ENCODE data around the gene HHAT. TPM values are rescaled to one million over a fixed set of nuclear protein-coding genes. Genes with fewer than 3 reads are reported as not detected.

The HHAT gene
- total and polyA plus RNA-seq, 3 donors from 2014 or later: 8.5 to 24.3 (median 23.8) TPM

- Histone ChIP-seq H3K36me3 (ENCODE audit: low read depth, missing control alignments) (no peaks in the 10 kb centered on the region), H3K9me3 (no peaks in the 10 kb centered on the region), H3K27ac (no peak overlapping the region), H3K4me1 (peaks cover 8% of the 10 kb centered on the region), H3K27me3 (no peaks in the 10 kb centered on the region), H3K4me3 (no peak overlapping the region)
- no peak for DNase-seq
- intact Hi-C loops (cut with DNase I; ENCODE audit: low total_unique reads): no loop called here
- TF ChIP-seq, protein P1, sequence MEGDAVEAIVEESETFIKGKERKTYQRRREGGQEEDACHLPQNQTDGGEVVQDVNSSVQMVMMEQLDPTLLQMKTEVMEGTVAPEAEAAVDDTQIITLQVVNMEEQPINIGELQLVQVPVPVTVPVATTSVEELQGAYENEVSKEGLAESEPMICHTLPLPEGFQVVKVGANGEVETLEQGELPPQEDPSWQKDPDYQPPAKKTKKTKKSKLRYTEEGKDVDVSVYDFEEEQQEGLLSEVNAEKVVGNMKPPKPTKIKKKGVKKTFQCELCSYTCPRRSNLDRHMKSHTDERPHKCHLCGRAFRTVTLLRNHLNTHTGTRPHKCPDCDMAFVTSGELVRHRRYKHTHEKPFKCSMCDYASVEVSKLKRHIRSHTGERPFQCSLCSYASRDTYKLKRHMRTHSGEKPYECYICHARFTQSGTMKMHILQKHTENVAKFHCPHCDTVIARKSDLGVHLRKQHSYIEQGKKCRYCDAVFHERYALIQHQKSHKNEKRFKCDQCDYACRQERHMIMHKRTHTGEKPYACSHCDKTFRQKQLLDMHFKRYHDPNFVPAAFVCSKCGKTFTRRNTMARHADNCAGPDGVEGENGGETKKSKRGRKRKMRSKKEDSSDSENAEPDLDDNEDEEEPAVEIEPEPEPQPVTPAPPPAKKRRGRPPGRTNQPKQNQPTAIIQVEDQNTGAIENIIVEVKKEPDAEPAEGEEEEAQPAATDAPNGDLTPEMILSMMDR (IDR thresholded peaks at IDR 0.05): no peak
- TF ChIP-seq POLR2A (IDR thresholded peaks at IDR 0.05): no peak
- WGBS, 2 donors: 21 to 27% methylated on average over 5 to 7 of the region's 7 CpGs
Observed at GRCh38 chr1:210310562-210311153, 18.0 kb upstream of the HHAT start.

DNA sequence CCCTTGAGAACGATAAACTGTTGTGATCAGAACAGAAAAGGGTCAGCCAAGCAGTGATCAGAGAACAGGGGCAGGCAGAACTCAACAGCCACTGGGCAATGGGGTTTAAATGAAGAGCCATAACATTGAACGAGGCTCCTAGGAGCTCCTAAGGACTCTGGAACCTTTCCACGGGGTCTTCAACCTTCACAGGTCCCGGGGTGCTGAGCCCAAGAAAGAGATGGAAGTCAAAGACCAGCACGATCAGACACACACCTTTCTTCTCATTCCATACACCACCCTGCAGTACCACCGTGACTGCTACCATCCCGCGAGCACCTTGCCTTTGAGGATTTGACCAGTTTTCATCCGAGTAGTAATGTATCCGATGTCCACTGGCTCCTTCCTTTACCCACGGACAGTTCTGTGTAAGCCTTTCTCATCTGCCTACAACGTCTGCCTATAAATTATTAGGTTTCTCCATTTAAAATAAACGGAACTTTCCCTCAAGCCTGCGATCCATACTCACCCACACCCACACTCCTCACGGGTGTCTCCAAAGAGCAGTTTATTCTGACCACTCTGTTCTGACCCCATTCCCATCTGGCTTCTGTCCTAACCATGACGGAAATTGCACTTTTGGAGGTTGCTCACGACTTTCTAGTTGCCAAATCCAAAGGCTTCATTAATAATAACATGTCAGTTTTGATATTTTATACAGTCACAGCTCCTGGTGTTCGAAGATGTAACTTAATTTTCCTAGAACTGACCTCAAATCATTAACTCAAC lies 16.8 kb upstream of the HHAT start:
- no peaks in the 10 kb centered on the region for H3K36me3 ChIP-seq (ENCODE audit: low read depth, missing control alignments)
- peak overlapping the region in 1 of 2 donors; percentile 56 for H3K4me3 ChIP-seq
- no peak for TF ChIP-seq POLR2A (IDR thresholded peaks at IDR 0.05)
- TF ChIP-seq, protein P1 (IDR thresholded peaks at IDR 0.05): no peak
- intact Hi-C loops (cut with DNase I; ENCODE audit: low total_unique reads): no loop called here
- H3K27ac ChIP-seq: no peak overlapping the region
- peaks cover 8% of the 10 kb centered on the region for H3K4me1 ChIP-seq
- H3K9me3 ChIP-seq: no peaks in the 10 kb centered on the region
- WGBS, 2 donors: 24 to 41% methylated on average over 18 of the region's 18 CpGs
- no peaks in the 10 kb centered on the region for H3K27me3 ChIP-seq
- no peak for DNase-seq

DNA sequence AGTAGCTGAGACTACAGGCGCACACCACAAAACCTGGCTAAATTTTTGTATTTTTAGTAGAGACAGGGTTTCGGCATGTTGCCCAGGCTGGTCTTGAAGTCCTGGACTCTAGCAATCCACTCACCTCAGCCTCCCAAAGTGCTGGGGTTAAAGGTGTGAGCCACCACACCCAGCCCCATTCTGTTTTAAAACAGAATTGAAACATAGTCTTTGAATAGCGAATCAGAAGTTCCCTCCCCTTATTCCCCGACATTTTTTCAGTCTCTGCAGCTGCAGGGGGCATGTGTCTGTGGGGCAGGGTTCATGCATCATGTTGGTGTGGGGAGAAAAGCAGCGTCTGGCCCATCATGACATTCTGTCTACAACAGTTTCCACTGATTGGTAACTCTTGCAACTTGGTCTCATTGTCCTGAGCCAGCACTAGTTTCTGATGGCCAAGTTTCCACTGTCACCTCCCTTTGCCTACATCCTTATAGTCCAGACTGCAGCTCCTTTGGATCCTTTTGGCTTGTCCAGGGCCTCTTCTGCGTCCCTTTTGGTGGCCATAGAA lies 15.6 kb upstream of the HHAT start:
- no peaks in the 10 kb centered on the region for H3K36me3 ChIP-seq (ENCODE audit: low read depth, missing control alignments)
- no peak overlapping the region for H3K27ac ChIP-seq
- TF ChIP-seq, protein P1 (IDR thresholded peaks at IDR 0.05): no peak
- TF ChIP-seq POLR2A (IDR thresholded peaks at IDR 0.05): no peak
- intact Hi-C loops (cut with DNase I; ENCODE audit: low total_unique reads): no loop called here
- H3K9me3 ChIP-seq: no peaks in the 10 kb centered on the region
- H3K27me3 ChIP-seq: no peaks in the 10 kb centered on the region
- H3K4me1 ChIP-seq: peaks cover 8% of the 10 kb centered on the region
- no peak for DNase-seq
- H3K4me3 ChIP-seq: no peak overlapping the region
- WGBS, 2 donors: 82 to 86% methylated on average over 6 of the region's 6 CpGs

DNA sequence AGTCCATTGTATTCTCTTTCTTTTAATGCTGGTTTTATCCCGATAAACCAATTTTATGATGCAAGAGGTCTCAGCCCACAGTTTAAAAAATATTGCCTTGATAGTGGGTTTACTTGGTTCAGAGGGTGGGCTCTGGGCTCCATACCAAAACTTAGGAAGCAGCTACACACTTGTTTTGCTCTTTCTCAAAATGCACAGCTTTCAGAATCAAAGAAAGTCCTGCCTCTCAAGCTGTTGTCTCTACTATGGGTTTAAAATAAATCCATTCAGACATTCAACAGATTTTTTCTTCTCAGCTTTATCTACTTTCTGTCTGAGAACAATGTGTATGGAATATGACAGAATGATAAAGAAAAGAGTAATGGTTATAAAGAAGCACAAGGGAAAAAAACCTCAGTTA lies 14.8 kb upstream of the HHAT start:
- no peaks in the 10 kb centered on the region for H3K36me3 ChIP-seq (ENCODE audit: low read depth, missing control alignments)
- intact Hi-C loops (cut with DNase I; ENCODE audit: low total_unique reads): no loop called here
- H3K4me1 ChIP-seq: peaks cover 8% of the 10 kb centered on the region
- TF ChIP-seq, protein P1 (IDR thresholded peaks at IDR 0.05): no peak
- no peak for TF ChIP-seq POLR2A (IDR thresholded peaks at IDR 0.05)
- DNase-seq: no peak
- H3K27me3 ChIP-seq: no peaks in the 10 kb centered on the region
- H3K4me3 ChIP-seq: no peak overlapping the region
- no peaks in the 10 kb centered on the region for H3K9me3 ChIP-seq
- H3K27ac ChIP-seq: no peak overlapping the region
- 87 to 89% methylated on average over 1 of the region's 1 CpG for WGBS, 2 donors

Measured in testis (tissue), 3 donors.